ENCODE measurements around the gene CCDC90B.
A peak's percentile ranks its signal among the peaks of the same experiment; 100 is the strongest.
"Not testable (repeated sequence)": the region's sequence is repeated elsewhere in the genome, so short reads cannot be mapped to it uniquely, and the experiment has no call there.

Gene CCDC90B, protein sequence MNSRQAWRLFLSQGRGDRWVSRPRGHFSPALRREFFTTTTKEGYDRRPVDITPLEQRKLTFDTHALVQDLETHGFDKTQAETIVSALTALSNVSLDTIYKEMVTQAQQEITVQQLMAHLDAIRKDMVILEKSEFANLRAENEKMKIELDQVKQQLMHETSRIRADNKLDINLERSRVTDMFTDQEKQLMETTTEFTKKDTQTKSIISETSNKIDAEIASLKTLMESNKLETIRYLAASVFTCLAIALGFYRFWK

DNA sequence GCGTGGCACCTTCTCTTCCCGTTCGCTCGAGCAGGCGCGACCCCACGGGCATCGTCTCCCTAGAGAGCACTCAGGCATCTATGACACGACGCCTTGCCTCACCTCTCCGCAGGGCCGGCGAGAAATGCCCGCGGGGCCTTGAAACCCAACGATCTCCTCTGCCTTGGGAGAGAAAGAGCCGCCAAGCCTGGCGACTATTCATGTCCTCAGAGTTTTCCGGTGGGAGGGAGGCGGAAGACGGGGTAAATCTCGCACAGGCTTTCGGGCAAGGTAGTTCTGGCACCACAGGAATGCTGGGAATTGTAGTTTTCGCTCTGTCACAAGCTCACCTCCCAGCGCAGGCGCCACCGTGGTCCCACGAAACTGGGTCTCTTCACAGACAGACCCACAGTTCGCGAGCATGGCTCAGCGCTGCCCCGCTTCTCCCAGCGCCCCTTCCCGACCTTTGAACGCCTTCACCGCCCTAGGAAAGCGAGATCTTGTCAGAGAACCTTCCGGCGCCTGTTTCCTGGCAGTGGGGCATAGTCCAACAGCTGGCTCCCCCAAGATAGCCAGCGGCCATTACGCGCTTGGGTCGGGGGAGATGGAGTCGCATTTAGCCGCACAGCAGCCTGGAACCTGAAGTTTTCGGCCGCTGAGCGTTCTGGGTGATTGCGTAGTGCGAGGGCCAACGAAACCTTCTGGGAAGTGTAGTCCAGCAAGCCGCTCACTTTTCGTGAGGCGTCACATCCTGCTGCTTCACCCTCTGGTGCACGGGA is at the start of gene CCDC90B:
Gene CCDC90B (minus strand): TSS at position 597 of the 758 bp plus-strand sequence. CDS start 395 bp downstream, at position 202.
- DNase-seq: peak; percentile 89

DNA sequence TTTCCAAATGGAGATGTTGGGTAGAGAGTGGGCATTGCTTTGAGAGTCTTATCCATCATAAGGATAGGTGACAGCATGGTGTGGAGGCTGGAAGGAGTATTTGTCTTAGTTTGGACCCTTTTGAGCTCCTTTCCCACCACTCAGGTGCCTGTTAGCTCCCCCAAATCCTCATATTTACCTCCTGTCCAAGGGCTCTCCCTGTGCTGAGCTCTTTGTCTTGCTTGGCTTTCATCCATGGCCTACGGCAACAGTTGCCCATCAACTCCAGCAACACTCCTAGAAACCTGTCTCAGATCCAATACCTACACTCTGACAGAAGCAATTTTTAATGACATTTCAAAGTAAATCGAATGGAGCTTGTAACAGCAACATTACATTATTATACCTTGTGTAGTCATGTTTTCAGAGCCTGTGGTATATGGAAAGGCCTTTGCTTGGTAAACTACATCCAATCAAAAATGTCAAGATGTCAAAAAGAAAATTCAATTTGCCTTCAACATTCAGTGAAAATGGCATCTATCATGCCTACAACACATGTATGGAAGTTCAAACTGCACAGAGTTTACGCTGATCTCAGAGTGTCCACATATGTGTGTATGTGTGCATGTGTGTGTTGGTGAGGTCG is 49.4 kb upstream of the CCDC90B start:
- no peak for DNase-seq

DNA sequence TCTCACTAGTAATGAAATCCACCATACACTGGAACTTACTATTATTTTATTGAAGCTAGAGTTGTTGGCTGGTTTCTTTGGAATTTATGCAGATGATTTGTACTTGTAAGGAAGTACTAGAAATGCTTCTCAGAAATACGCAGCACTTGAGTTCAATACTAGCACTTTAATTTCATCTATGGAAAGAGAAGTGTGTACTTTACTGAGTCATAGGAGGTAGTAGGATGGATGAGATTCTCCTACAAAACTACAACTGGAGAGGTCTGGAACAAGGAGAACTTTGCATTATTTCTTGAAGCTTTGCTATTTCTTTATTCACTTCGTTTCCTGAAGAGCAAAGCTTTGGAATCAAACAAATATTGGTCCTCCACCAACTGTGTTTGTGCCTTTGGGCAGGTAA is 44.1 kb upstream of the CCDC90B start:
- no peak for DNase-seq

DNA sequence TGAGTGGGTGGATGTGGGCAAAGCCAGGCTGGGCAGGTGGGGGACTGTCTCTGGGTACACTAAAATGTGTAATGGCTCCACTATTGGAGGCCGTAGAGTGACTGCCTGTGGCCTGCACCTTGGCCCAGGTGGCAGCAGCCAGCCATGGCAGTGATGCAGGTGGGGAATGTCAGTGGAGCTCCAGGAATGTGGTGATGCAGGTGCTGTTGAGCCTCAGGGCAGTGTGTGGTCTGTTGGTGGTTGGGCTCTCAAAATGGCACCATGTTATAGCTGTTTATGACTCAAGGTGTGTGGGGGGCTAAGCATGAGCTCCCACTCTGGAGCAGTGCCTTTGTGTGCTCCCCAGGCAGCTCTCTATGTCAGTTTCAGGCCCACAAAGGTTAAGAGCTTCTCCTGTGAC is 40.2 kb upstream of the CCDC90B start:
- no peak for DNase-seq

DNA sequence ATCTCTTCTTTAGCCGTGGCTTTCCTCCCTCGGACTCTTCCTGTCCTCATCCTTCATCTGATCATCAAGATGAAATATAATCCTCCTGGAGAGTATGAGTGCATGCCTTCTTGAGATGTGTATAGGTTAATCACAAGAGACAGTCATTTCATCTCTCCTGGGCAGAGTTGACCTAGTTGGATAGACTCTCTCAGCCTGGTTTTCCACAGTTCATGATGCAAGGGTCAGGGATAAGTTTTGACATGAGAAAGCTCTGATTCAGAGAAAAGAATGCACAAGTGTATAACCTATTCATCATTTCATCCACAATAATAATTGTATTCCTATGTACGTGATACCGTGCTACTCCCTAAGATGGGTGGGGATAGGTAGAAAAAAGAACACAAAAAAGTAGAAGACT is 33.2 kb upstream of the CCDC90B start:
- DNase-seq: no peak

DNA sequence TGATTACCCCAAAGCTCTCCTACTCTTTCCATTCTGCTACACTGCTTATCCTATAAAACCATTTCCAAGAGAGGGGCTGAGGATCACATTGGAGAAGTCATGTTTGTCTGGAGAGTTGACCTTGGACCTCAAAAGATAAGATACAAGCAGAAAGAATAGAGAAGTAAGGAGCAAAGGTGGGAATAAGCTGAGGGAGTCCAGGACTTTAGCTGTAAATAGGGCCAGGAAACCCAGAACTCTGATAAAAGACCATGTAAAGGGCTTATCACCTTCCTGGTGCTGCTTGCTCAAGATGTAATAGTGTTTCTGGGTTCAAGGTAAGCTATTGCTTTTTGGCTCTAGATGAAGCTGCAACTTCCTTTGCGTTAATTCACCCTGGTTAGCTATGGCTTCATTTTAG is 32.8 kb upstream of the CCDC90B start:
- no peak for DNase-seq

DNA sequence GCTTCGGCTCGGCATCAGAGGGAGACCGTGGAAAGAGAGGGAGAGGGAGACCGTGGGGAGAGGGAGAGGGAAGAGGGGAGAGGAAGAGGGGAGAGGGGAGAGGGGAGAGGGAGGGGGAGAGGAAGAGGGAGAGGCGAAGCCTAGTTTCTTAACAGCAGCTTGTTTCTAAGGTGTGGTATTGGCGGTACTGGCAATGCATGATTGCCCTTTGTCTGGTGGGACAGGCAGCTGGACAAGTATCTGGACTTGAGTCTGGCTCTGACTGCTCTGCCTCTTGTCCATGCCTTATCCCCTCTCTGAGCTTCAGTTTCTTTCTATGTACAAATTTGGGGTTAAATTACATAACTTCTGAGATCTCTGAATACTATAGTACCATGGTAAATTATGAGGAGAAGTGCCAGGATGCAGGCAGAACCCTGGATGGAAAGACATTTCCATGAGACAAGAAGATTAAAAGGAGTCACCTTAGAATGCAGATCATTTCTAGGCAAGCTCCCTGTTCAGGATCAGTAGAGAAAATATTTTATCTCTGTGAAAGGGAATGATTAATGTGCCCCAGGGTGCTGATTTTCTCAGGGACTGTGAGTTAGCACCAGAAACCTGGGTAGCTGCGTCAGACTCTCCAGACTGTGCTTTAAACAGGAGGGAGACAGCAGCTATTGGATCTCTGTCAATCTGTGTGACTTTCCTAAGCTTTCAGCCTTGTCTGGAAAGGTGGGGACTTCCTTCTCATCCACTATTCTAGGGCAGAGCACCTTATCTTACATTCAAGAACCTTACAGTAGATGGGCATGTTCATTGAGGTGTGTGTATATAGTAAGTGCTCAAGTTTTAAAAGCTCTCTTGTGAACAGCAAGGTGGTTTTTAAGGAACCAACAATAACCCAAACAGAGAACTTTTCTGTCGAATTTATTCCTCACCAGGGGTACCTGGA is 31.9 kb upstream of the CCDC90B start:
- DNase-seq: no peak

DNA sequence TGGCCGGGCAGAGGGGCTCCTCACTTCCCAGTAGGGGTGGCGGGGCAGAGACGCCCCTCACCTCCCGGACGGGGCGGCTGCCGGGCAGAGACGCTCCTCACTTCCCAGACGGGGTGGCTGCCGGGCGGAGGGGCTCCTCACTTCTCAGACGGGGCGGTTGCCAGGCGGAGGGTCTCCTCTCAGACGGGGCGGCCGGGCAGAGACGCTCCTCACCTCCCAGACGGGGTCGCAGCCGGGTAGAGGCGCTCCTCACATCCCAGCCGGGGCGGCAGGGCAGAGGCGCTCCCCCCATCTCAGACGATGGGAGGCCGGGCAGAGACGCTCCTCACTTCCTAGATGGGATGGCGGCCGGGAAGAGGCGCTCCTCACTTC is 30.7 kb upstream of the CCDC90B start:
- DNase-seq: not testable (repeated sequence)

DNA sequence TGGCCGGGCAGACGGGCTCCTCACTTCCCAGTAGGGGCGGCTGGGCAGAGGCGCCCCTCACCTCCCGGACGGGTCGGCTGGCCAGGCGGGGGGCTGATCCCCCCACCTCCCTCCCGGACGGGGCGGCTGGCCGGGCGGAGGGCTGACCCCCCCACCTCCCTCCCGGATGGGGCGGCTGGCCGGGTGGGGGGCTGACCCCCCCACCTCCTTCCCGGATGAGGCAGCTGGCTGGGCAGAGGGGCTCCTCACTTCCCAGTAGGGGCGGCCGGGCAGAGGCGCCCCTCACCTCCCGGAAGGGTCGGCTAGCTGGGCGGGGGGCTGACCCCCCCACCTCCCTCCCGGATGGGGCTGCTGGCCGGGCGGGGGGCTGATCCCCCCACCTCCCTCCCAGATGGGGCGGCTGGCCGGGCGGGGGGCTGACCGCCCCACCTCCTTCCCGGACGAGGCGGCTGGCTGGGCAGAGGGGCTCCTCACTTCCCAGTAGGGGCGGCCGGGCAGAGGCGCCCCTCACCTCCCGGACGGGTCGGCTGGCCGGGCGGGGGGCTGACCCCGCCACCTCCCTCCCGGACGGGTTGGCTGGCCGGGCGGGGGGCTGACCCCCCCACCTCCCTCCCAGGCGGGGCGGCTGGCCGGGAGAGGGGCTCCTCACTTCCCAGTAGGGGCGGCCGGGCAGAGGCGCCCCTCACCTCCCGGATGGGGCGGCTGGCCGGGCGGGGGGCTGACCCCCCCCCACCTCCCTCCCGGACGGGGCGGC is 30.2 kb upstream of the CCDC90B start:
- DNase-seq: not testable (repeated sequence)

DNA sequence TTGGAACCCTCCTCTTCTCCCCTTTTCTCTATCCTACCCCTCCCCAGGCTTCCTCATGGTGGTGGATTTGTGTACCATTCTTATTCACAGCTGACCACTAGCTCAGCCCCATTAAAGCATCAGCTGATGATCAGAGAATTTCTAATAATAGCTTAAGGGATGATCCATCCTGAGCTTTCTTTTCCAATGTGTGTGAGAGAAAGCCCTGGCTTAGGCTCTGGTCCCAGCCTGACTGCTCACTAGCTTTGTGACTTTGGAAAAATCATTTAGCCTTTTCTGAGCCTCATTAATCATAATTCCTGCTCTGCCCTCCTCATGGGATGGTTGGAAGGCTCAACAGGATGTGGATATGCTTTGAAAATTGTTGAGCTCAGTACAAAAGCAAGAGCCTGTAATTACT is 26.3 kb upstream of the CCDC90B start:
- DNase-seq: no peak

- no peak for DNase-seq
Observed at GRCh38 chr11:83311701-83312100, 25.5 kb upstream of the CCDC90B start.

DNA sequence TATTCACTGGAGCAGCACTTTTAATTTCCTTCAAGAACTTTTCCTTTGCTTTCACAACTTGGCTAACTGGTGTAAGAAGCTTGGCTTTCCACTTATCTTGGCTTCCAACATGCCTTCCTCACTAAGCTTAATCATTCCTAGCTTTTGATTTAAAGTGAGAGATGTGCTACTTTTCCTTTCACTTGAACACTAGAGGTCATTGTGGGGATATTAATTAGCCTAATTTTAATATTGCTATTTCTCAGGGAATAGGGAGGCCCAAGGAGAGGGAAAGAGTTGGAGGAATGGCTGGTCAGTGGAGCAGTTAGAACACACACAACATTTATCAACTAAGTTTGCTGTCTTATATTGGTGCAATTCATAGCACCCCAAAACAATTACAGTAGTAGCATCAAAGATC is 24.6 kb upstream of the CCDC90B start:
- DNase-seq: no peak

DNA sequence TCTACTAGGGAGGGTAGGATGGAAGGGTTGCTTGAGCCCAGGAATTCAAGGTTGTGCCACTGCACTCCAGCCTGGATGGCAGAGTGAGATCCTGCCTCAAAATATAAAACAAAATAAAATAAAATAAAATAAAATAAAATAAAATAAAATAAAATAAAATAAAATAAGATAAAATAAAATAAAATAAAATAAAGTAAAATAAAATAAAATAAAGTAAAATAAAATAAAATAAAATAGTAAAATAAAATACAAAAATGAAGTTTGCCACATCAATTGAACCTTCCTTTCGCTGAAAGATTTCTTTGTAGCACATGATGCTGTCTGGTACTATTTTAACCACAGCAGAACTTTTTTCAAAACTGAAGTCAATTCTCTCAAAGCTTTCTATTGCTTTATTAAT is 22.4 kb upstream of the CCDC90B start:
- not testable (repeated sequence) for DNase-seq

- no peak for DNase-seq
Observed at GRCh38 chr11:83306200-83307080, 20.3 kb upstream of the CCDC90B start.

DNA sequence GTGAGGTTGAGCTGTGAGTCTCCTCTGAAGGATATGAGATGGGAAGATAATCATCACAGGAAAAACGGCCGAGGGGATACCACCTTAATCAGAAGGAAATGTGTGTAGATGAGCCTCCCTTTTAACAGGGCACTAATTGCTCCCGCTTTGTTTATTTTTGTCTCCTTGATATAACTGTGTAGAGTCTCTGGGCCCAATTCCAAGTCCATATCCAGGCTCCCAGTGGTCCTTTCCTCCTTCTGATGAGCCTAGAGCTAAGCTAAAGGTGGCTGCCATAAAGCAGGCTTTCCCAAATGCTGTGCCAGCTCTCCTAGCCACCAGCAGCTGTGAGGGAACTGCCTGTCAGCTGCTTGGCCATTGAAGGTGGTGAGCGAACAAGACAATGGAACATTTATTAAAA is 17.1 kb upstream of the CCDC90B start:
- no peak for DNase-seq

DNA sequence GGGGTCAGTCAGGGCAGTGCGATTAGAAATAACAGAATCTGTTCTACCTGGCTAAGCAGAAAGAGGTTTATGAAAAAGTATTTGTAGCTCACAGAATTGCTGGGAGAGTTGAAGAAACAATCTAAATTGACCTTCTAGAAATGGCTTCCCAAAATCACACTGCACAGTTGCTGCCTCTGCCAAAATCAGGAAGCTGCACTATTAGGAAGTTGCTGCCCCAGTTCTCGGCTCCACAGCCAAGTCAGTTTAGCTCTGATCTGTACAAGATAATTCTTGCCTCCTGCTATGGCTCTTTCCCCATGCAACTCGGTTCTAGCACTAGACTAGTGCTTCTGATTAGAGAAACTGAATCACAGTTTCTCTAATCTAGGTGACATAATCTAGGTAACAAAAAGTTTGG is 16.0 kb upstream of the CCDC90B start:
- no peak for DNase-seq

DNA sequence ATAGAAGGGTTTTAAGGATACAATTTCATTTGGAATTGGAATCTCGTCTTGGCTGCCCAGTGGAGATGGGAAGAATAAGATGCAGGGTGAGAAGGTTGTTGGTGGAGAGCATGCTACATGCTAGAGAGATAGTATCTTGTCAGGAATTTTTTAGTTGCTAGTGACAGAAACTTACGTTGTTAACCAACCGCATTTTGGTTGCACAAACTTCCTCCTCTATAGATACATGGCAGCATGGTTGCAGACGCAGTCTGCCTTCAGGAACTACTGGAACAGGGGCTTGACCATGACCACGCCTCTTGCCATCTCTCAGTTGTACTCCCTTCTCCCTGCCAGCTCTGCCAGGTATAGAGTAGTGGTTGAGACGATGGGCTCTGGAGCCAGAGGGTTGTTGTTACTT is 13.5 kb upstream of the CCDC90B start:
- DNase-seq: no peak

- no peak for DNase-seq
Observed at GRCh38 chr11:83294208-83294607, 8.0 kb upstream of the CCDC90B start.

GRCh38 chr11:83293457-83293774 is 7.2 kb upstream of the CCDC90B start:
- no peak for DNase-seq

DNA sequence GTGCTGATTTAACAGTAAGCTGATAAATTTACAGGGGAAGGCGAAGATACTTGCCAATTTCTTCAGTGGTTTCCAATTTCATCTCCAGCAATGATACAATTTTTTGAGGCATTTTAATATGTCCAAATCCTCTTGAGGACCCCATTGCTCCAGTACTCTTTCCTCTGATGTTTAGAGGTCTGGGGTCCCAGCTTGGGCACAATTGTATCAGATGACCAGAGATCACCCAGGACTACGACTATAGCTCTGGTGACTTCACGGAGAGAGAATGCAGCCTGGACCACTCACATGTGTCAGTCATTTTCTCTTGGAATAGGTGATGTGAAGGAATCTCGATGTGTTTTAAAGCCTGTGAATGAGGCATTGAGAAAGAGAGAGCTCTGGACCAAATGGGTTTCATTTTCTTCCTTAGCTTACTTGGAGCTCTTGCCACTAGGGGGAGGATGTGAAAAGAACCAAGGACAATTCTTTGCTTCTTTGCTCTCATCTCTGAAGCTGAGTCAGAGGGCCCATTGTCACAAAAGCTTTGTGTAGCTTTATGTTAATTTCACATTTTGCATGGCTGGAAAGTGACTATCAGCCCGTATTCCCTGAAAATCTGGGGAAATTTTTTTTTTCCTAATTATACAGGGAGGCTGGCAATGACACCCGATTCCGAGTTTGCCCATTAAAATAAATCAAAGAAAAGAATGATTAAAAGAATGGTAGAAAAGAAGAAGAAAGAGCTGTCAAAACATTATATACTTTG is 6.7 kb upstream of the CCDC90B start:
- DNase-seq: no peak

- DNase-seq: no peak
Observed at GRCh38 chr11:83287631-83288030, 1.5 kb upstream of the CCDC90B start.
